Measurements from ENCODE around the gene SLC12A3.
"Not testable (repeated sequence)": the region's sequence is repeated elsewhere in the genome, so short reads cannot be mapped to it uniquely, and the experiment has no call there.

Gene SLC12A3

GRCh38 chr16:56921571-56921970 is 56.6 kb downstream of the SLC12A3 start:
- DNase-seq (ENCODE audit: low spot score), result no peak

GRCh38 chr16:56923481-56924091 is 58.6 kb downstream of the SLC12A3 start:
- no peak for DNase-seq (ENCODE audit: low spot score)

- DNase-seq (ENCODE audit: low spot score), result no peak
Measured at GRCh38 chr16:56927471-56927870, 62.5 kb downstream of the SLC12A3 start.

- no peak for DNase-seq (ENCODE audit: low spot score)
Measured at GRCh38 chr16:56929639-56930038, 64.6 kb downstream of the SLC12A3 start.

- DNase-seq (ENCODE audit: low spot score), result no peak
Measured at GRCh38 chr16:56930486-56931270, 65.7 kb downstream of the SLC12A3 start.

GRCh38 chr16:56931271-56931891 is 66.4 kb downstream of the SLC12A3 start:
- DNase-seq (ENCODE audit: low spot score), result no peak

GRCh38 chr16:56931892-56932720 is 67.1 kb downstream of the SLC12A3 start, which contains the start of gene HERPUD1:
TSS of gene HERPUD1 (plus strand) at chr16:56932142. CDS start at chr16:56932245, 103 bp downstream.
- peak; percentile 98 for DNase-seq (ENCODE audit: low spot score)

GRCh38 chr16:56932721-56933619 is 68.0 kb downstream of the SLC12A3 start:
- DNase-seq (ENCODE audit: low spot score), result peak; percentile 62

- DNase-seq (ENCODE audit: low spot score), result no peak
Measured at GRCh38 chr16:56933828-56934598, 69.0 kb downstream of the SLC12A3 start.

GRCh38 chr16:56934599-56935145 is 69.7 kb downstream of the SLC12A3 start:
- DNase-seq (ENCODE audit: low spot score), result not testable (repeated sequence)

GRCh38 chr16:56935201-56935600 is 70.2 kb downstream of the SLC12A3 start:
- DNase-seq (ENCODE audit: low spot score), result no peak

- DNase-seq (ENCODE audit: low spot score), result no peak
Measured at GRCh38 chr16:56936491-56936890, 71.5 kb downstream of the SLC12A3 start.

- no peak for DNase-seq (ENCODE audit: low spot score)
Measured at GRCh38 chr16:56936950-56937349, 71.9 kb downstream of the SLC12A3 start.

GRCh38 chr16:56938664-56939513 is 73.9 kb downstream of the SLC12A3 start:
- DNase-seq (ENCODE audit: low spot score), result no peak

- no peak for DNase-seq (ENCODE audit: low spot score)
Measured at GRCh38 chr16:56939801-56940200, 74.8 kb downstream of the SLC12A3 start.

- no peak for DNase-seq (ENCODE audit: low spot score)
Measured at GRCh38 chr16:56941092-56941491, 76.1 kb downstream of the SLC12A3 start.

- no peak for DNase-seq (ENCODE audit: low spot score)
Measured at GRCh38 chr16:56941856-56942331, 76.9 kb downstream of the SLC12A3 start.

GRCh38 chr16:56943761-56944375 is 78.9 kb downstream of the SLC12A3 start:
- no peak for DNase-seq (ENCODE audit: low spot score)
